ENCODE results near the gene CYP4F3.

GRCh38 chr19:15614507-15615379, 26.0 kb upstream of the CYP4F3 start, which contains the start of gene CYP4F8:
- no peak for TF ChIP-seq POLR2A (IDR thresholded peaks at IDR 0.05; ENCODE audit: low read depth, low read length)
- TF ChIP-seq POLR2AphosphoS5 (IDR thresholded peaks at IDR 0.05; ENCODE audit: low read depth, low read length), result no peak
- TF ChIP-seq POU2F2 (IDR thresholded peaks at IDR 0.05; ENCODE audit: low read depth, low read length), result no peak
- no peak for TF ChIP-seq TAF1 (IDR thresholded peaks at IDR 0.05; ENCODE audit: low read depth, low read length)
- no peak for TF ChIP-seq SPI1 (IDR thresholded peaks at IDR 0.05; ENCODE audit: low read depth, low read length)

Data from GM12891 (cell line).